Astrocyte of the spinal cord (primary cell): ENCODE data around the gene DEFB131A.
"Not testable (repeated sequence)": the region's sequence is repeated elsewhere in the genome, so short reads cannot be mapped to it uniquely, and the experiment has no call there.

Source experiments
- DNase-seq: peaks from one replicate; pipeline ENCODE4 v3.0.0; 2011; ENCODE audit warnings: low read depth, low spot score
- H3K4me3 ChIP-seq: 2 replicates; pipeline ENCODE4 v1.5.1; 2011; ENCODE audit warnings: low read depth, mild to moderate bottlenecking, low read length, moderate library complexity
- in situ Hi-C: cut with HindIII; loops from 2 replicates; pipeline ENCODE4 v1.10.0; 2017; ENCODE audit warnings: low sequenced_read_pairs

The DEFB131A gene

GRCh38 chr4:9483682-9484081 is 39.5 kb downstream of the DEFB131A start:
- DNase-seq, in situ Hi-C loops, H3K4me3 ChIP-seq: not testable (repeated sequence)

GRCh38 chr4:9486880-9487279 is 42.7 kb downstream of the DEFB131A start:
- H3K4me3 ChIP-seq, in situ Hi-C loops, DNase-seq: not testable (repeated sequence)

GRCh38 chr4:9488796-9489195 is 44.6 kb downstream of the DEFB131A start:
- H3K4me3 ChIP-seq, in situ Hi-C loops, DNase-seq: not testable (repeated sequence)

- DNase-seq, H3K4me3 ChIP-seq, in situ Hi-C loops: not testable (repeated sequence)
Measured at GRCh38 chr4:9490496-9490895, 46.3 kb downstream of the DEFB131A start.

GRCh38 chr4:9490986-9491385 is 46.8 kb downstream of the DEFB131A start:
- in situ Hi-C loops, H3K4me3 ChIP-seq, DNase-seq: not testable (repeated sequence)

GRCh38 chr4:9493589-9493988 is 49.4 kb downstream of the DEFB131A start:
- H3K4me3 ChIP-seq, DNase-seq, in situ Hi-C loops: not testable (repeated sequence)

GRCh38 chr4:9494256-9495035 is 50.2 kb downstream of the DEFB131A start:
- DNase-seq, in situ Hi-C loops, H3K4me3 ChIP-seq: not testable (repeated sequence)

- in situ Hi-C loops, DNase-seq: not testable (repeated sequence)
Measured at GRCh38 chr4:9495443-9495842, 51.2 kb downstream of the DEFB131A start.

GRCh38 chr4:9497575-9498467 is 53.6 kb downstream of the DEFB131A start:
- DNase-seq, H3K4me3 ChIP-seq, in situ Hi-C loops: not testable (repeated sequence)

More at GRCh38 chr4:9495443-9495842, 51.2 kb downstream of the DEFB131A start:
- not testable (repeated sequence) for H3K4me3 ChIP-seq

- DNase-seq, in situ Hi-C loops, H3K4me3 ChIP-seq: not testable (repeated sequence)
Measured at GRCh38 chr4:9498468-9499040, 54.3 kb downstream of the DEFB131A start.

- in situ Hi-C loops, H3K4me3 ChIP-seq, DNase-seq: not testable (repeated sequence)
Measured at GRCh38 chr4:9499974-9500487, 55.8 kb downstream of the DEFB131A start.
